ENCODE measurements around the gene MS4A10. TPM values are rescaled to one million over a fixed set of nuclear protein-coding genes. Genes with fewer than 3 reads are reported as not detected.

Gene MS4A10
- total and polyA plus RNA-seq, 2 of the 8 experiments (the other 6 are each of a cell fraction or from before 2014, with no cell fraction given) = not detected

- H2BK5ac ChIP-seq (ENCODE audit: low read depth, low read length) = no peak overlapping the region
- no peaks in the 10 kb centered on the region for H3K36me3 ChIP-seq (ENCODE audit: control insufficient read depth in 2 of 4, insufficient read depth in 4 of 4, low read length in 3 of 4)
- no peaks in the 10 kb centered on the region; a peak in 1 of 7 replicates for H3K4me1 ChIP-seq (replicated peaks in 1 of 4; ENCODE audit: control insufficient read depth in 3 of 4, insufficient read depth in 4 of 4, low read length in 3 of 4)
- H3K79me2 ChIP-seq (ENCODE audit: control insufficient read depth in 1 of 2, insufficient read depth in 2 of 2, low read length in 2 of 2) = no peaks in the 10 kb centered on the region
- H2AK5ac ChIP-seq (ENCODE audit: low read depth, low read length) = no peak overlapping the region
- H4K5ac ChIP-seq (ENCODE audit: insufficient read length, low read depth, low read length) = no peak overlapping the region
- no peak overlapping the region for H3K23ac ChIP-seq (ENCODE audit: insufficient read length)
- H2BK12ac ChIP-seq (ENCODE audit: low read depth, low read length) = no peak overlapping the region
- no peak overlapping the region for H4K91ac ChIP-seq (replicated peaks; ENCODE audit: insufficient read length, low read length)
- no peak overlapping the region for H3K56ac ChIP-seq (replicated peaks; ENCODE audit: insufficient read length, low read depth, low read length)
- H2AFZ ChIP-seq (ENCODE audit: low read length) = no peak overlapping the region
- H4K20me1 ChIP-seq (replicated peaks in 1 of 2; ENCODE audit: control insufficient read depth in 1 of 2, insufficient read depth in 2 of 2, low read length in 2 of 2) = no peaks in the 10 kb centered on the region
- H3K18ac ChIP-seq (ENCODE audit: extremely low read depth, low read length) = no peak overlapping the region
- ChIA-PET CTCF (ENCODE audit: partially characterized antibody) (interaction anchor here (0.6 to 8.3 kb wide), 10 partner anchors 10 to 614 kb away, joined by 3 to 90 read pairs (median 6); partner anchors contain the start of genes MS4A15 and MS4A8), POLR2A (ENCODE audit: partially characterized antibody) (interaction anchor here (1.0 kb wide), 1 partner anchor 103 kb away, joined by 3 read pairs; no protein-coding TSS in a partner anchor)
- TF ChIP-seq CHD1 (IDR thresholded peaks at IDR 0.05; ENCODE audit: low read depth, low read length) = no peak
- no peak for TF ChIP-seq POU5F1 (IDR thresholded peaks at IDR 0.05; ENCODE audit: low read depth, low read length)
- H3K9ac ChIP-seq (replicated peaks in 1 of 4; ENCODE audit: extremely low read depth in 1 of 4, low read depth in 3 of 4, low read length in 3 of 4) = no peak overlapping the region; a peak in 1 of 7 replicates
- H2BK120ac ChIP-seq (replicated peaks; ENCODE audit: low read depth, low read length) = no peak overlapping the region
- H3K27me3 ChIP-seq (replicated peaks in 1 of 4; ENCODE audit: control insufficient read depth in 3 of 4, extremely low read depth in 1 of 4, insufficient read depth in 3 of 4, low read length in 3 of 4) = peaks cover 0 to 11% (median 6%) of the 10 kb centered on the region in 4 experiments; a peak in 3 of 7 replicates
- no peak overlapping the region for H3K14ac ChIP-seq (ENCODE audit: insufficient read length)
- DNase-seq (ENCODE audit: low read depth in 1 of 2, low spot score in 2 of 2) = no peak
- H3K4me2 ChIP-seq (ENCODE audit: insufficient read depth in 1 of 2, low read depth in 2 of 2, low read length in 2 of 2) = no peak overlapping the region
- H2BK20ac ChIP-seq (ENCODE audit: low read length) = no peak overlapping the region
- H3K9me3 ChIP-seq (ENCODE audit: insufficient read depth in 2 of 2, low read depth in 1 of 2, low read length in 1 of 2) = no peaks in the 10 kb centered on the region; a peak in 1 of 4 replicates
- no peak for FAIRE-seq
- no peak overlapping the region for H3K4me3 ChIP-seq (ENCODE audit: extremely low read depth in 1 of 4, insufficient read depth in 2 of 4, low read depth in 3 of 4, low read length in 4 of 4)
- H2BK15ac ChIP-seq (ENCODE audit: low read length) = no peak overlapping the region
- H4K8ac ChIP-seq (ENCODE audit: extremely low read depth, insufficient read depth, low read length) = no peak overlapping the region; the same call in 1 of the 2 replicates
- H3K23me2 ChIP-seq (ENCODE audit: low read depth, low read length) = no peaks in the 10 kb centered on the region
- no peaks in the 10 kb centered on the region for H3K79me1 ChIP-seq (ENCODE audit: low read depth, low read length)
- H3K27ac ChIP-seq (ENCODE audit: low read depth, low read length) = no peak overlapping the region
- 92% methylated on average over 11 of the region's 11 CpGs; no CpG with 5 or more reads in 1 of the 2 experiments for WGBS, 2 experiments (ENCODE audit: extremely low coverage in 1 of 2, insufficient coverage in 1 of 2, insufficient read length in 1 of 2, insufficient replicate concordance in 2 of 2, low coverage in 1 of 2, low lambda C conversion rate in 2 of 2, missing lambda C conversion rate in 1 of 2)
- no peak overlapping the region for H3K4ac ChIP-seq (replicated peaks; ENCODE audit: insufficient read length, low read depth, low read length)
Measured at GRCh38 chr11:60769811-60770210, 15.3 kb upstream of the MS4A10 start.

Data from H1 (cell line).